AG04450 (cell line): ENCODE results near the gene AOAH. TPM values are rescaled to one million over a fixed set of nuclear protein-coding genes. Genes with fewer than 3 reads are reported as not detected.
"Not testable (repeated sequence)": the region's sequence is repeated elsewhere in the genome, so short reads cannot be mapped to it uniquely, and the experiment has no call there.

ENCODE experiments used
- CTCF ChIA-PET: fragments of 300-600, 350-600 bp; formaldehyde crosslinking; extraction: SDS; loops from one replicate; lab custom pipeline; 2022; ENCODE audit warnings: antibody characterized with exemption, inconsistent platforms; lab: Charles Lee
- POLR2A ChIA-PET: fragments of 350-600 bp; formaldehyde crosslinking; extraction: SDS; loops from one replicate; lab custom pipeline; 2021; ENCODE audit warnings: antibody characterized with exemption, inconsistent platforms; lab: Yijun Ruan, JAX
- DNase-seq: peaks from one replicate; pipeline ENCODE4 v3.0.0-alpha.2; 2011; ENCODE audit warnings: low read depth, low spot score
- H3K27ac ChIP-seq: one replicate; pipeline ENCODE4 v1.5.1; 2012; ENCODE audit warnings: low read depth, low read length, control low read depth
- H3K27me3 ChIP-seq: one replicate; pipeline ENCODE4 v1.6.0; 2012; ENCODE audit warnings: low read length; ENCODE audit not compliant: control insufficient read depth, insufficient read depth
- H3K4me3 ChIP-seq: 2 replicates; pipeline ENCODE4 v1.5.1; 2011; ENCODE audit warnings: mild to moderate bottlenecking, low read depth, low read length, control low read depth
- H3K9me3 ChIP-seq: 2 replicates; pipeline ENCODE4 v1.5.1; 2012; ENCODE audit warnings: low read length; ENCODE audit not compliant: control insufficient read depth, insufficient read depth
- CTCF ChIP-seq: IDR thresholded peaks from 2 replicates; pipeline ENCODE4 v1.5.1; 2011; ENCODE audit warnings: low read depth, low read length, control low read depth, inconsistent platforms
- polyA plus RNA-seq: library from polyadenylated mRNA; depleted of rRNA; stranded (reverse); fragments of >200 nt; gene quantifications from 2 replicates; pipeline ENCODE4 v1.2.3, GENCODE V29; 2011

The AOAH gene
- polyA plus RNA-seq, 1 experiment, result not detected

- Histone ChIP-seq H3K4me3 (no peak overlapping the region), H3K27me3 (peaks cover 4% of the 10 kb centered on the region), H3K27ac (no peak overlapping the region), H3K9me3 (peaks cover 3% of the 10 kb centered on the region; the same call in 1 of the 2 replicates)
- DNase-seq, result no peak
- CTCF ChIA-PET, result interaction anchor here (0.5 to 0.7 kb wide), 2 partner anchors 18 to 1699 kb away, joined by 3 read pairs; no protein-coding TSS in a partner anchor
- TF ChIP-seq CTCF, result no peak
- POLR2A ChIA-PET, result no interaction called here
Measured at GRCh38 chr7:36509962-36510361, 214.3 kb downstream of the AOAH start.

- no peak overlapping the region for H3K27ac ChIP-seq
- TF ChIP-seq CTCF, result no peak
- ChIA-PET CTCF (interaction anchor here (0.8 to 2.4 kb wide), 3 partner anchors 17 to 163 kb away, joined by 4 to 14 read pairs (median 13); no protein-coding TSS in a partner anchor), POLR2A (interaction anchor here (0.7 kb wide), 1 partner anchor 9 kb away, joined by 3 read pairs; no protein-coding TSS in a partner anchor)
- DNase-seq, result no peak
- peaks cover 4% of the 10 kb centered on the region for H3K27me3 ChIP-seq
- H3K4me3 ChIP-seq, result no peak overlapping the region
- no peaks in the 10 kb centered on the region for H3K9me3 ChIP-seq
Measured at GRCh38 chr7:36507475-36508440, 216.5 kb downstream of the AOAH start.

GRCh38 chr7:36506820-36507219, 217.5 kb downstream of the AOAH start:
- CTCF ChIA-PET, result interaction anchor here (0.6 to 2.4 kb wide), 4 partner anchors 17 to 164 kb away, joined by 3 to 14 read pairs (median 8); no protein-coding TSS in a partner anchor
- no peak overlapping the region for H3K4me3 ChIP-seq
- POLR2A ChIA-PET, result no interaction called here
- TF ChIP-seq CTCF, result no peak
- no peaks in the 10 kb centered on the region for H3K9me3 ChIP-seq
- DNase-seq, result no peak
- H3K27me3 ChIP-seq, result peaks cover 4% of the 10 kb centered on the region
- H3K27ac ChIP-seq, result no peak overlapping the region

- Histone ChIP-seq H3K4me3 (no peak overlapping the region), H3K27ac (no peak overlapping the region), H3K9me3 (no peaks in the 10 kb centered on the region), H3K27me3 (peaks cover 4% of the 10 kb centered on the region)
- CTCF ChIA-PET, result interaction anchor here (0.6 to 2.4 kb wide), 3 partner anchors 19 to 164 kb away, joined by 3 to 14 read pairs (median 13); no protein-coding TSS in a partner anchor
- TF ChIP-seq CTCF, result no peak
- POLR2A ChIA-PET, result no interaction called here
- no peak for DNase-seq
Measured at GRCh38 chr7:36506130-36506798, 218.0 kb downstream of the AOAH start.

- H3K9me3 ChIP-seq, DNase-seq, H3K27ac ChIP-seq, H3K4me3 ChIP-seq, H3K27me3 ChIP-seq, POLR2A ChIA-PET: not testable (repeated sequence)
- CTCF ChIA-PET, result interaction anchor here (0.6 to 1.3 kb wide), 2 partner anchors 24 to 167 kb away, joined by 3 to 5 read pairs; no protein-coding TSS in a partner anchor
Measured at GRCh38 chr7:36504617-36505016, 219.7 kb downstream of the AOAH start.

GRCh38 chr7:36504216-36504615, 220.1 kb downstream of the AOAH start:
- POLR2A ChIA-PET, H3K4me3 ChIP-seq, H3K27ac ChIP-seq, H3K9me3 ChIP-seq, H3K27me3 ChIP-seq, DNase-seq: not testable (repeated sequence)
- CTCF ChIA-PET, result interaction anchor here (1.3 kb wide), 1 partner anchor 167 kb away, joined by 3 read pairs; no protein-coding TSS in a partner anchor
